Cardiac muscle cell (in vitro differentiated cells and primary cell): Measurements from ENCODE around the gene RAPH1. TPM values are rescaled to one million over a fixed set of nuclear protein-coding genes. Genes with fewer than 3 reads are reported as not detected.

ENCODE experiments used
- DNase-seq, 2 donors: peaks; one replicate each; pipeline versions ENCODE4 v3.0.0 to v3.0.0-alpha.2; 2010 to 2017; ENCODE audit warnings: low read depth in 1 of 2, low spot score in 1 of 2
- H3K27ac ChIP-seq: fragments of 200-600 bp; sonication (generic); 2 replicates; pipeline ENCODE4 v1.5.1; 2016
- H3K27me3 ChIP-seq: fragments of 200-600 bp; sonication (generic); 2 replicates; pipeline ENCODE4 v1.6.0; 2016; ENCODE audit warnings: control low read depth
- H3K36me3 ChIP-seq: fragments of 200-600 bp; sonication (generic); 2 replicates; pipeline ENCODE4 v1.5.1; 2016; ENCODE audit warnings: control low read depth
- H3K4me1 ChIP-seq: fragments of 200-600 bp; sonication (generic); 2 replicates; pipeline ENCODE4 v1.8.1; 2017; ENCODE audit warnings: low read depth, mild to moderate bottlenecking, mixed run types
- H3K4me3 ChIP-seq: fragments of 200-600 bp; sonication (generic); 2 replicates; pipeline ENCODE4 v1.5.1; 2016; ENCODE audit warnings: mild to moderate bottlenecking
- H3K9me3 ChIP-seq: fragments of 200-600 bp; sonication (generic); 2 replicates; pipeline ENCODE4 v1.5.1; 2017; ENCODE audit warnings: low read depth, mild to moderate bottlenecking, control low read depth
- CTCF ChIP-seq: IDR thresholded peaks from 2 replicates; pipeline ENCODE4 v1.5.1; 2012; ENCODE audit warnings: low read depth, mild to moderate bottlenecking, low read length
- polyA plus RNA-seq: library from polyadenylated mRNA; unstranded; fragments of >200 nt; fragmentation: Nextera tagmentation; extraction: Ambion mirVana; gene quantifications from 2 replicates; pipeline ENCODE4 v1.2.1, GENCODE V29; 2016
- total RNA-seq: library from RNA; depleted of rRNA; stranded (reverse); fragments of >200 nt; gene quantifications from 2 replicates; pipeline ENCODE4 v1.2.3, GENCODE V29; 2016

The RAPH1 gene, protein sequence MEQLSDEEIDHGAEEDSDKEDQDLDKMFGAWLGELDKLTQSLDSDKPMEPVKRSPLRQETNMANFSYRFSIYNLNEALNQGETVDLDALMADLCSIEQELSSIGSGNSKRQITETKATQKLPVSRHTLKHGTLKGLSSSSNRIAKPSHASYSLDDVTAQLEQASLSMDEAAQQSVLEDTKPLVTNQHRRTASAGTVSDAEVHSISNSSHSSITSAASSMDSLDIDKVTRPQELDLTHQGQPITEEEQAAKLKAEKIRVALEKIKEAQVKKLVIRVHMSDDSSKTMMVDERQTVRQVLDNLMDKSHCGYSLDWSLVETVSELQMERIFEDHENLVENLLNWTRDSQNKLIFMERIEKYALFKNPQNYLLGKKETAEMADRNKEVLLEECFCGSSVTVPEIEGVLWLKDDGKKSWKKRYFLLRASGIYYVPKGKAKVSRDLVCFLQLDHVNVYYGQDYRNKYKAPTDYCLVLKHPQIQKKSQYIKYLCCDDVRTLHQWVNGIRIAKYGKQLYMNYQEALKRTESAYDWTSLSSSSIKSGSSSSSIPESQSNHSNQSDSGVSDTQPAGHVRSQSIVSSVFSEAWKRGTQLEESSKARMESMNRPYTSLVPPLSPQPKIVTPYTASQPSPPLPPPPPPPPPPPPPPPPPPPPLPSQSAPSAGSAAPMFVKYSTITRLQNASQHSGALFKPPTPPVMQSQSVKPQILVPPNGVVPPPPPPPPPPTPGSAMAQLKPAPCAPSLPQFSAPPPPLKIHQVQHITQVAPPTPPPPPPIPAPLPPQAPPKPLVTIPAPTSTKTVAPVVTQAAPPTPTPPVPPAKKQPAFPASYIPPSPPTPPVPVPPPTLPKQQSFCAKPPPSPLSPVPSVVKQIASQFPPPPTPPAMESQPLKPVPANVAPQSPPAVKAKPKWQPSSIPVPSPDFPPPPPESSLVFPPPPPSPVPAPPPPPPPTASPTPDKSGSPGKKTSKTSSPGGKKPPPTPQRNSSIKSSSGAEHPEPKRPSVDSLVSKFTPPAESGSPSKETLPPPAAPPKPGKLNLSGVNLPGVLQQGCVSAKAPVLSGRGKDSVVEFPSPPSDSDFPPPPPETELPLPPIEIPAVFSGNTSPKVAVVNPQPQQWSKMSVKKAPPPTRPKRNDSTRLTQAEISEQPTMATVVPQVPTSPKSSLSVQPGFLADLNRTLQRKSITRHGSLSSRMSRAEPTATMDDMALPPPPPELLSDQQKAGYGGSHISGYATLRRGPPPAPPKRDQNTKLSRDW
- 9.3 and 36.5 TPM in 2 replicates for total RNA-seq
- 3.1 and 3.4 TPM in 2 replicates for polyA plus RNA-seq

- TF ChIP-seq CTCF, result no peak
- no peaks in the 10 kb centered on the region for H3K9me3 ChIP-seq
- peaks cover 13% of the 10 kb centered on the region for H3K4me1 ChIP-seq
- peak within 1 kb of the TSS; percentile 95 for H3K4me3 ChIP-seq
- no peaks in the 10 kb centered on the region for H3K36me3 ChIP-seq
- H3K27me3 ChIP-seq, result no peaks in the 10 kb centered on the region
- peak; percentile 90 to 92 for DNase-seq
- H3K27ac ChIP-seq, result peak within 1 kb of the TSS; percentile 81
Observed at GRCh38 chr2:203535078-203535783, at the start of gene RAPH1. Gene RAPH1 (minus strand): TSS chr2:203535301. CDS start chr2:203495353, 39,948 bp downstream.

DNA sequence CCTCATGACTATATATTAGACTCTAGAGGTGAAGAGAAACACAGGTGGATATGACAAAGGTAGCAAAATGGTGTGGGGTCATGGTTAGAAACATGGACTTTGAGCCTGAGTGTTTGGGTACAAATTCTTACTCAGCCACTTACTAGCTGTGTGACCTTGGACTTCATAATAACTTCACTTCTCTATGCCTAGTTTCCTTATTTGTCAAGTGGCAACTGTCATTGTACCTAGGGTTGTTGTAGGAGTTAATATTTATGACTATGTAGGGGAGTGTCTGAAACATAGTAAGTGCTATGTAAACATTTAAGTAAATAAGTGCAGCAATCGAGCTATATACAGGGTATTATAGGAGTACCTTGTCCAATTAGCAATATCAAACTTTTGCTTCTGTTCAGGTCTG lies 49.7 kb upstream of the RAPH1 start:
- H3K4me1 ChIP-seq, result peaks cover 4% of the 10 kb centered on the region
- H3K4me3 ChIP-seq, result no peak overlapping the region
- H3K9me3 ChIP-seq, result no peaks in the 10 kb centered on the region
- DNase-seq, result no peak
- H3K27me3 ChIP-seq, result no peaks in the 10 kb centered on the region
- no peaks in the 10 kb centered on the region for H3K36me3 ChIP-seq
- H3K27ac ChIP-seq, result no peak overlapping the region
- TF ChIP-seq CTCF, result no peak

GRCh38 chr2:203583701-203584100 lies 48.6 kb upstream of the RAPH1 start:
- DNase-seq, result peak; percentile 7 to 34
- H3K27ac ChIP-seq, result no peak overlapping the region
- H3K9me3 ChIP-seq, result no peaks in the 10 kb centered on the region
- H3K4me3 ChIP-seq, result no peak overlapping the region
- no peaks in the 10 kb centered on the region for H3K36me3 ChIP-seq
- H3K27me3 ChIP-seq, result no peaks in the 10 kb centered on the region
- peaks cover 4% of the 10 kb centered on the region for H3K4me1 ChIP-seq
- no peak for TF ChIP-seq CTCF

GRCh38 chr2:203583084-203583695 lies 48.1 kb upstream of the RAPH1 start:
- H3K4me1 ChIP-seq, result peaks cover 4% of the 10 kb centered on the region

More at GRCh38 chr2:203583084-203583695, 48.1 kb upstream of the RAPH1 start:
- H3K27me3 ChIP-seq, result no peaks in the 10 kb centered on the region
- H3K36me3 ChIP-seq, result no peaks in the 10 kb centered on the region
- H3K4me3 ChIP-seq, result no peak overlapping the region
- no peaks in the 10 kb centered on the region for H3K9me3 ChIP-seq
- no peak for DNase-seq
- TF ChIP-seq CTCF, result no peak
- no peak overlapping the region for H3K27ac ChIP-seq
